Trophoblast cell (in vitro differentiated cells and primary cell): ENCODE results near the gene TMEM209.
A peak's percentile ranks its signal among the peaks of the same experiment; 100 is the strongest.

Experiments used
- DNase-seq, 2 donors: peaks; one replicate each; pipeline ENCODE4 v3.0.0-alpha.2; 2016
- H2AFZ ChIP-seq: 2 replicates; pipeline ENCODE4 v1.6.1; 2013; ENCODE audit warnings: low read length, moderate library complexity, mild to moderate bottlenecking; ENCODE audit not compliant: insufficient read depth, poor library complexity
- H2AK5ac ChIP-seq: 2 replicates; pipeline ENCODE4 v1.6.1; 2013; ENCODE audit warnings: mild to moderate bottlenecking, low read length
- H2BK120ac ChIP-seq: 2 replicates; pipeline ENCODE4 v1.6.1; 2013; ENCODE audit warnings: low read length, mild to moderate bottlenecking, moderate library complexity; ENCODE audit not compliant: insufficient read depth, poor library complexity
- H2BK12ac ChIP-seq: 2 replicates; pipeline ENCODE4 v1.6.1; 2013; ENCODE audit warnings: mild to moderate bottlenecking, low read length, moderate library complexity
- H2BK5ac ChIP-seq: 2 replicates; pipeline ENCODE4 v1.6.1; 2013; ENCODE audit warnings: low read length, low read depth, moderate library complexity, mild to moderate bottlenecking; ENCODE audit not compliant: poor library complexity
- H3K14ac ChIP-seq: 2 replicates; pipeline ENCODE4 v1.6.1; 2013; ENCODE audit warnings: mild to moderate bottlenecking, low read length
- H3K18ac ChIP-seq: 2 replicates; pipeline ENCODE4 v1.6.1; 2013; ENCODE audit warnings: mild to moderate bottlenecking, low read length
- H3K23ac ChIP-seq: 2 replicates; pipeline ENCODE4 v1.6.1; 2013; ENCODE audit warnings: low read length
- H3K27ac ChIP-seq: 2 replicates; pipeline ENCODE4 v1.5.1; 2013; ENCODE audit warnings: low read depth, mild to moderate bottlenecking, inconsistent platforms, low read length, moderate library complexity
- H3K27me3 ChIP-seq: 2 replicates; pipeline ENCODE4 v1.6.1; 2013; ENCODE audit warnings: inconsistent platforms, mild to moderate bottlenecking, low read length, moderate library complexity; ENCODE audit not compliant: insufficient read depth
- H3K36me3 ChIP-seq, 2 experiments: 1 replicate in 1 of 2; 2 replicates in 1 of 2; pipeline ENCODE4 v1.6.1; 2013; ENCODE audit warnings: low read length in 2 of 2, mild to moderate bottlenecking in 2 of 2, moderate library complexity in 1 of 2; ENCODE audit not compliant: insufficient read depth in 2 of 2, control insufficient read depth in 1 of 2
- H3K4ac ChIP-seq: 2 replicates; pipeline ENCODE4 v1.6.1; 2013; ENCODE audit warnings: low read depth, mild to moderate bottlenecking, low read length, moderate library complexity
- H3K4me1 ChIP-seq, 2 experiments: 1 replicate in 1 of 2; 2 replicates in 1 of 2; pipeline ENCODE4 v1.6.1; 2013; ENCODE audit warnings: low read length in 2 of 2, mild to moderate bottlenecking in 2 of 2, moderate library complexity in 1 of 2; ENCODE audit not compliant: insufficient read depth in 2 of 2, control insufficient read depth in 1 of 2
- H3K4me2 ChIP-seq: 2 replicates; pipeline ENCODE4 v1.6.1; 2013; ENCODE audit warnings: inconsistent platforms, mild to moderate bottlenecking, low read length, moderate library complexity
- H3K4me3 ChIP-seq: 2 replicates; pipeline ENCODE4 v1.5.1; 2013; ENCODE audit warnings: mild to moderate bottlenecking, low read depth, low read length, inconsistent platforms
- H3K79me1 ChIP-seq: one replicate; pipeline ENCODE4 v1.6.1; 2013; ENCODE audit warnings: low read length
- H3K79me2 ChIP-seq: 2 replicates; pipeline ENCODE4 v1.6.1; 2013; ENCODE audit warnings: low read length, mild to moderate bottlenecking; ENCODE audit not compliant: control insufficient read depth, insufficient read depth, poor library complexity
- H3K9ac ChIP-seq: 2 replicates; pipeline ENCODE4 v1.6.1; 2013; ENCODE audit warnings: mild to moderate bottlenecking, low read length
- H3K9me3 ChIP-seq: 2 replicates; pipeline ENCODE4 v1.6.1; 2013; ENCODE audit warnings: low read depth, mild to moderate bottlenecking, control low read depth, inconsistent platforms, low read length; ENCODE audit not compliant: insufficient read depth
- H4K12ac ChIP-seq: 2 replicates; pipeline ENCODE4 v1.6.1; 2013; ENCODE audit warnings: low read depth, mild to moderate bottlenecking, low read length, moderate library complexity
- H4K8ac ChIP-seq: 2 replicates; pipeline ENCODE4 v1.6.1; 2013; ENCODE audit warnings: low read depth, mild to moderate bottlenecking, low read length, moderate library complexity
- H4K91ac ChIP-seq: one replicate; pipeline ENCODE4 v1.6.1; 2013; ENCODE audit warnings: low read depth, mild to moderate bottlenecking, low read length, moderate library complexity
- WGBS: extraction: QIAGEN DNeasy Blood & Tissue Kit; methylation state at CpG from one replicate; pipeline ENCODE4 v1.1.7; 2013; ENCODE audit warnings: missing lambda C conversion rate; ENCODE audit not compliant: insufficient read length, insufficient coverage; ENCODE audit errors: extremely low coverage; 5-methylcytosine and 5-hydroxymethylcytosine counted together

The TMEM209 gene

DNA sequence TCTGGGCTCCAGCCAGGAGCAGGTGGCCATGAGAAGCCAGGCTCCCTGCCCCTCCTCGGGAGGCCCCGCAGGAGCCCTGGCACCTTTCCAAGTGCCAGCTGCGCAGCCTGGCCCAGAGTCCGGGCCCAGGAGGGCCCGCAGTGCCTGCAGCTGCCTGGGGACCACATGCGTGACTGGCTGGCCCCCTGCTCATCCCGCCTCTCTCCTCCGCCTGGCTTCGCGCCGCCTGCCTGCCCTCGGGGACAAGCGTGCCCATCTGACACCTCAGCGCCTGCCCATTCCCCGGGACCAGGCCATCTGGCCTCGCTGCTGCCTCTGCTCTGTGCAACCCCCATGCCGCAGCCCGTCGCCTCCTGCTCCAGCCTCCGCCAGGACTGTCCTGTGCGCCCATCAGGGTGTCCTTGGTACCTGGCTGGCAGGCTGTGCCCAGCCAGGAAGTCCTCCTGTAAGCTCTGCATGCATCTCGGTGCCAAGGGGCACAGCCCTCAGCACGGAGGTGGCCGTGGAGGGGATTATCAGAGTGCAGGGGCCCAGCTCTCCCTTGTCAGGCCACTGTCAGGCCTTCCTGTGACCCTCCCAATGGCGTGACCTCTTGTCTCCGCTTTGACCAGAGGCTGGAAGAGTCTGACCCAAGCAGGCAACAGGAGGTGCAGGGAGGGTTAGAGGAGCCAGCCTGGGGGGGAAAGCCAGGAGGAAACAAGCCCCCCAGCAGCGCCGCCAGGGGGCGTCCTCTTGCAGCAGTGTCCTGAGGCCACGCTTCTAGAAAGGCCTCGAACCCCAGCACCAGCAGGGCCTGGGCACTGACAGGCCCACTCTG is 50.5 kb downstream of the TMEM209 start:
- WGBS: no CpG with 5 or more reads among the region's 31 CpGs
- H3K9me3 ChIP-seq: peaks cover 5% of the 10 kb centered on the region

DNA sequence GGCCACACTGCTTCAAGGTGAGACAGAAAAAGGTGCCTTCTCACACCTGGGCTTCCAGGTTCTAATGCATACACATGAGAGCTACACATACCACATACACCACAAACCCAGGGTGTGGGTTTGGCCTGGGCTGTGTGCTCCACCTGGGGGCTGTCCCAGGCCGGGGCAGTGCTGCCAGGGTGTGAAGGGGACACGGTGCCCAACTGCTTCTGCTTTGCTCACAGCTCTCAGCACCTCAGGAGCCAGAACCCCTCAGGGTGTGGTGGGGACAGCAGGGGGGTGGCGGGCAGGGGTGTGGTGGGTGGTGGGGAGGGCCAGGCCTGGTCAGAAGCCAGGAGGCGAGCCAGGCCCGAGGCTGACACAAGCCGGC is 51.1 kb downstream of the TMEM209 start:
- Histone ChIP-seq H3K79me1 (no peaks in the 10 kb centered on the region), H3K4me1 (no peaks in the 10 kb centered on the region), H3K4ac (no peak overlapping the region), H3K9me3 (peaks cover 5% of the 10 kb centered on the region), H3K4me3 (no peak overlapping the region), H3K79me2 (no peaks in the 10 kb centered on the region), H3K18ac (no peak overlapping the region), H2BK120ac (no peak overlapping the region), H4K91ac (no peak overlapping the region), H3K27ac (no peak overlapping the region), H3K23ac (no peak overlapping the region), H3K9ac (no peak overlapping the region), H3K14ac (no peak overlapping the region), H2BK5ac (no peak overlapping the region), H2AK5ac (no peak overlapping the region), H4K8ac (no peak overlapping the region), H4K12ac (no peak overlapping the region), H3K36me3 (no peaks in the 10 kb centered on the region), H3K4me2 (no peak overlapping the region), H3K27me3 (no peaks in the 10 kb centered on the region), H2BK12ac (no peak overlapping the region), H2AFZ (no peak overlapping the region)
- no peak for DNase-seq
- WGBS: no CpG with 5 or more reads among the region's 6 CpGs

More for the DNA sequence above, 50.5 kb downstream of the TMEM209 start:
- Histone ChIP-seq H4K12ac (no peak overlapping the region), H3K4me1 (no peaks in the 10 kb centered on the region), H3K18ac (no peak overlapping the region), H3K36me3 (no peaks in the 10 kb centered on the region), H3K14ac (no peak overlapping the region), H3K79me2 (no peaks in the 10 kb centered on the region), H2BK5ac (no peak overlapping the region), H2BK12ac (no peak overlapping the region), H2AK5ac (no peak overlapping the region), H4K8ac (no peak overlapping the region), H4K91ac (no peak overlapping the region), H3K27ac (no peak overlapping the region), H3K23ac (no peak overlapping the region), H3K9ac (no peak overlapping the region), H3K4me2 (no peak overlapping the region), H3K4me3 (no peak overlapping the region), H3K4ac (no peak overlapping the region), H2BK120ac (no peak overlapping the region), H3K27me3 (no peaks in the 10 kb centered on the region), H2AFZ (no peak overlapping the region), H3K79me1 (no peaks in the 10 kb centered on the region)
- no peak for DNase-seq

DNA sequence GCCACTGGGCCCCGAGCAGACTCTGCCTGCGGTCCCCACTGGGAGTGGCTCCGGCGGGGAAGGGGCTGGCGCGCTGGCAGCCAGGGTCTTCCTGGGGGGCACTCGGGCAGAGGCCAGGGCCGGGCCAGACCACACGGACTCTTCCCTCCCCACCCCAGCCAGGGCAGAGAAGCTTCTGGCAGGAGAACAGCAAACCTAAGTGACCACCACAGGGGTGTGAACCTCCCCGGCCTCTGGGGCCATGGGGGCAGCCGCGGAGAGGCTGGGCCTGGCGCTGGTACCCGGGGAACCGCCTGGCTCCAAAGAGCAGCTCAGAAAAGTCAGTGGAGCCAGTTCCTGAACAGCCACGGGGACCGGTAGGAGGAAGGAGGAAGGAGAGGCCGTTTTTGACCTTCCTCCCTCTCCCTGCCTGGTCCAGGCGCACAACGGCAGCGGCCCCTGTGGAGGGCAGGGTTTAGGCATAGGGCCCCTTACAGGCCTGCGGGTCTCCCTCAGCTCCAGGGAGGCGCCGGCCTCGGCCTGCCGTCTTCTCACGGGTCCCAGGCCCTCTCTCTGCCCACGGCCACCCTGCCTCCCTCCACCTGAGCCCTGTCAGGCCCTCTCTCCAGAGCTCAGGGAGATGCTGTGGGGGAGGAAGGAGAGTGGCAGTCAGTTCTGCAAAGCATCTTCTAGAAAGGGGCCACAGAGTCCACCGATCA is 51.8 kb downstream of the TMEM209 start:
- Histone ChIP-seq H3K27me3 (no peaks in the 10 kb centered on the region), H3K79me2 (no peaks in the 10 kb centered on the region), H3K4me1 (no peaks in the 10 kb centered on the region), H3K36me3 (no peaks in the 10 kb centered on the region), H2AK5ac (no peak overlapping the region), H3K79me1 (no peaks in the 10 kb centered on the region), H4K91ac (no peak overlapping the region), H3K18ac (no peak overlapping the region), H2BK120ac (no peak overlapping the region), H4K12ac (no peak overlapping the region), H3K4ac (no peak overlapping the region), H3K9me3 (peaks cover 5% of the 10 kb centered on the region), H3K4me3 (no peak overlapping the region), H3K4me2 (no peak overlapping the region), H2BK5ac (no peak overlapping the region), H4K8ac (no peak overlapping the region), H3K23ac (no peak overlapping the region), H2AFZ (no peak overlapping the region), H3K27ac (no peak overlapping the region), H3K14ac (no peak overlapping the region), H3K9ac (no peak overlapping the region), H2BK12ac (no peak overlapping the region)
- no peak for DNase-seq
- no CpG with 5 or more reads among the region's 29 CpGs for WGBS

DNA sequence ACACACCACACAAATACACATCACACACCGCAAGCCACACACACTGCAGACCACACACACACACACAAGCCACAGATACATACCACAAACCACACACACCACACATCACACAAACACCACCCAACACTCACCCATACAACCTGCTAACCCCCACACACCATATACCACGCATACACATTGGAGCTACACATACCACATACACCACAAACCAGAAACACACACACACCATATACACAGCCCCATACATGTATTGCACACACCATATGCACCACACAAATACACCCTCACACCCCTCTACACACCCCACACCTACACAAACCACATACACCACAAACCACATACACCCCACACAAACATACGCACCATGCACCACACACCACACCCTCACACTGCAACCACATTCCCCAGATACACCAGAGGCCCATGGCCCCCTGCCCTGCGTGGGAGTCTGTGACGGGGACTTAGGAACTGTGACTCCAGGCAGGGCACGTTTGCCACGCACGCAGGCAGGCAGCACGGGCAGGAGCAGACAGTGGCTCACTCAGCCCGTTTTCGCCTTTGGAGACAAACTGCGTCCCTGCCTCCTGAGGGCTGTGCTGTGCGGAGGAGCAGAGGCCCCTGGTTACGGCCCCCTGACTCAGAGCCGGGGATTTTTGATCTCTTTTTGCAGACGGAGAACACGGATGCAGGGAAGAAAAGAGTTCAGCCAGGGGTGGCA is 52.6 kb downstream of the TMEM209 start:
- Histone ChIP-seq H2AFZ (no peak overlapping the region), H4K8ac (no peak overlapping the region), H3K27me3 (no peaks in the 10 kb centered on the region), H3K18ac (no peak overlapping the region), H4K12ac (no peak overlapping the region), H3K4me2 (no peak overlapping the region), H3K9me3 (peaks cover 5% of the 10 kb centered on the region), H4K91ac (no peak overlapping the region), H3K79me2 (no peaks in the 10 kb centered on the region), H3K27ac (no peak overlapping the region), H3K4me1 (no peaks in the 10 kb centered on the region), H3K4me3 (peak overlapping the region; percentile 51), H3K36me3 (no peaks in the 10 kb centered on the region), H3K14ac (no peak overlapping the region), H2BK5ac (no peak overlapping the region), H3K79me1 (no peaks in the 10 kb centered on the region), H3K9ac (no peak overlapping the region), H2AK5ac (no peak overlapping the region), H2BK120ac (no peak overlapping the region), H2BK12ac (no peak overlapping the region), H3K23ac (no peak overlapping the region), H3K4ac (no peak overlapping the region)
- 100% methylated on average over 3 of the region's 17 CpGs for WGBS
- no peak for DNase-seq
